SK-N-MC (cell line): ENCODE results near the gene DOCK9.

Source experiments
- DNase-seq: peaks from one replicate; pipeline ENCODE4 v3.0.0-alpha.2; 2011; ENCODE audit warnings: low read depth, low spot score
- H3K27ac ChIP-seq: fragments of 200-600 bp; sonication (generic); 2 replicates; pipeline ENCODE4 v1.5.1; 2016; ENCODE audit warnings: mixed run types
- H3K36me3 ChIP-seq: fragments of 200-600 bp; sonication (generic); 2 replicates; pipeline ENCODE4 v1.6.1; 2017; ENCODE audit warnings: antibody characterized with exemption, low read length, mixed read lengths; ENCODE audit not compliant: insufficient read depth
- H3K4me3 ChIP-seq: fragments of 200-600 bp; sonication (generic); 2 replicates; pipeline ENCODE4 v1.5.1; 2016
- H3K9ac ChIP-seq: fragments of 200-600 bp; sonication (generic); 2 replicates; pipeline ENCODE4 v1.8.0; 2017; ENCODE audit warnings: mixed run types, mixed read lengths; ENCODE audit not compliant: insufficient read length
- H3K9me3 ChIP-seq: fragments of 200-600 bp; sonication (generic); 2 replicates; pipeline ENCODE4 v1.6.1; 2017; ENCODE audit warnings: low read depth, mild to moderate bottlenecking, antibody characterized with exemption, low read length, moderate library complexity, mixed read lengths
- EZH2 ChIP-seq: fragments of 200-600 bp; sonication (generic); IDR thresholded peaks from one replicate; pipeline ENCODE4 v1.6.1; 2017; ENCODE audit warnings: antibody characterized with exemption
- FOXP2 ChIP-seq: optimal IDR thresholded peaks from 2 replicates; pipeline ENCODE3; 2011; ENCODE audit warnings: mild to moderate bottlenecking, moderate library complexity; ENCODE audit not compliant: insufficient read depth; ENCODE audit errors: extremely low read length, control extremely low read depth
- POLR2AphosphoS5 ChIP-seq: IDR thresholded peaks from 2 replicates; pipeline ENCODE4 v1.6.1; 2012; ENCODE audit warnings: mild to moderate bottlenecking, low read depth, low read length, borderline replicate concordance

Gene DOCK9

GRCh38 chr13:98921786-98922185 is 56.1 kb downstream of the DOCK9 start:
- Histone ChIP-seq H3K27ac (no peak overlapping the region), H3K9me3 (no peaks in the 10 kb centered on the region), H3K9ac (no peak overlapping the region), H3K4me3 (no peak overlapping the region), H3K36me3 (no peaks in the 10 kb centered on the region)
- no peak for DNase-seq
- no peak for TF ChIP-seq FOXP2
- no peak for TF ChIP-seq POLR2AphosphoS5
- TF ChIP-seq EZH2: no peak

- Histone ChIP-seq H3K4me3 (no peak overlapping the region), H3K9ac (no peak overlapping the region), H3K9me3 (no peaks in the 10 kb centered on the region), H3K36me3 (no peaks in the 10 kb centered on the region), H3K27ac (no peak overlapping the region)
- TF ChIP-seq FOXP2 (no peak), POLR2AphosphoS5 (no peak), EZH2 (no peak)
- DNase-seq: no peak
These were observed 56.8 kb downstream of the DOCK9 start for GRCh38 chr13:98921015-98921580.

- Histone ChIP-seq H3K27ac (no peak overlapping the region), H3K9ac (no peak overlapping the region), H3K9me3 (no peaks in the 10 kb centered on the region), H3K4me3 (no peak overlapping the region), H3K36me3 (no peaks in the 10 kb centered on the region)
- DNase-seq: no peak
- TF ChIP-seq POLR2AphosphoS5: no peak
- TF ChIP-seq FOXP2: no peak
- no peak for TF ChIP-seq EZH2
These were observed 58.3 kb downstream of the DOCK9 start for GRCh38 chr13:98919566-98919965.

- no peaks in the 10 kb centered on the region for H3K9me3 ChIP-seq
- H3K27ac ChIP-seq: no peak overlapping the region
- H3K36me3 ChIP-seq: no peaks in the 10 kb centered on the region
- no peak for DNase-seq
- H3K9ac ChIP-seq: no peak overlapping the region
- TF ChIP-seq FOXP2 (no peak), POLR2AphosphoS5 (no peak), EZH2 (no peak)
- no peak overlapping the region for H3K4me3 ChIP-seq
These were observed 59.1 kb downstream of the DOCK9 start for GRCh38 chr13:98918771-98919170.

GRCh38 chr13:98917116-98917515 is 60.7 kb downstream of the DOCK9 start:
- DNase-seq: no peak
- Histone ChIP-seq H3K36me3 (no peaks in the 10 kb centered on the region), H3K9me3 (no peaks in the 10 kb centered on the region), H3K27ac (peak overlapping the region; percentile 30; the same call in 1 of the 2 replicates), H3K4me3 (no peak overlapping the region), H3K9ac (no peak overlapping the region)
- TF ChIP-seq EZH2 (no peak), POLR2AphosphoS5 (no peak), FOXP2 (no peak)

- Histone ChIP-seq H3K36me3 (no peaks in the 10 kb centered on the region), H3K27ac (no peak overlapping the region), H3K4me3 (no peak overlapping the region), H3K9me3 (no peaks in the 10 kb centered on the region), H3K9ac (no peak overlapping the region)
- DNase-seq: no peak
- TF ChIP-seq POLR2AphosphoS5 (no peak), FOXP2 (no peak), EZH2 (no peak)
These were observed 61.5 kb downstream of the DOCK9 start for GRCh38 chr13:98916403-98916802.

GRCh38 chr13:98915981-98916380 is 61.9 kb downstream of the DOCK9 start:
- Histone ChIP-seq H3K4me3 (no peak overlapping the region), H3K36me3 (no peaks in the 10 kb centered on the region), H3K9ac (no peak overlapping the region), H3K27ac (no peak overlapping the region), H3K9me3 (no peaks in the 10 kb centered on the region)
- TF ChIP-seq FOXP2 (no peak), POLR2AphosphoS5 (no peak), EZH2 (no peak)
- no peak for DNase-seq

- no peaks in the 10 kb centered on the region for H3K9me3 ChIP-seq
- H3K27ac ChIP-seq: no peak overlapping the region
- no peaks in the 10 kb centered on the region for H3K36me3 ChIP-seq
- no peak overlapping the region for H3K4me3 ChIP-seq
- TF ChIP-seq POLR2AphosphoS5 (no peak), FOXP2 (no peak), EZH2 (no peak)
- no peak overlapping the region for H3K9ac ChIP-seq
- DNase-seq: no peak
These were observed 62.3 kb downstream of the DOCK9 start for GRCh38 chr13:98915563-98915962.

- Histone ChIP-seq H3K36me3 (no peaks in the 10 kb centered on the region), H3K4me3 (no peak overlapping the region), H3K9me3 (no peaks in the 10 kb centered on the region), H3K27ac (no peak overlapping the region), H3K9ac (no peak overlapping the region)
- DNase-seq: no peak
- TF ChIP-seq EZH2 (no peak), FOXP2 (no peak), POLR2AphosphoS5 (no peak)
These were observed 64.1 kb downstream of the DOCK9 start for GRCh38 chr13:98913741-98914140.
